ENCODE results near the gene U2AF2.
A peak's percentile ranks its signal among the peaks of the same experiment; 100 is the strongest.

Gene U2AF2

GRCh38 chr19:55675661-55676354 lies 21.0 kb downstream of the U2AF2 start:
- DNase-seq (ENCODE audit: low spot score), result no peak

GRCh38 chr19:55676383-55676782 lies 21.5 kb downstream of the U2AF2 start:
- DNase-seq (ENCODE audit: low spot score), result peak; percentile 35

DNA sequence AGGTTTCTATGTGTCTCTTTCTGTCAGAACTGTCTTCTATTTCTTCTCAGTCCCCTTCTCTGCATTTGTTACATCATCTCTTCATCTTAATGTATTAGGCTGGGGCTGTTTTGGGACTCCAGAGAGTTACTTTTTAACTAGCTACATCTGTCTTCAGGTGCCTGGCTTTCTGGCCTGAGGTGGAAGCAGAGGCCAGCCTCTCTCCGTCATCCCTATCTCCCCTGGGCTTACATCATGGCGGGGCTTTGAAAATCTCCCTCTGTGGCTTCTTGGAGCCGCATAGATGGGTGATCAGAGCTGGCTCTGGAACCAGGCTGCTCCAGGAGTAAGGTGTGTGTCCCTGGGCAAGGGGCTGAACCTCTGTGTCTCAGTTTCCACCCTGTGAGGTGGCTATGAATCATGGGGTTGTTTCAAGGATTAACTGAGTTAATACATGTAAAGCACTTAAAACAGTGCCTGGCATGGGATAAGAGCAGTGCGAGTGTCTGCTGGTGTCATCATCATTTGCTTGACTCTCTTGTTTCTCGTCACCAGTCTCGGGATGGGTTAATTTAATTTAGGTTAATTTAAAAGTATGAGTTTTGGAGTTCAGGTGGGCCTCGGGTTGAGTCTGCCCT lies 22.2 kb downstream of the U2AF2 start:
- DNase-seq (ENCODE audit: low spot score), result no peak

DNA sequence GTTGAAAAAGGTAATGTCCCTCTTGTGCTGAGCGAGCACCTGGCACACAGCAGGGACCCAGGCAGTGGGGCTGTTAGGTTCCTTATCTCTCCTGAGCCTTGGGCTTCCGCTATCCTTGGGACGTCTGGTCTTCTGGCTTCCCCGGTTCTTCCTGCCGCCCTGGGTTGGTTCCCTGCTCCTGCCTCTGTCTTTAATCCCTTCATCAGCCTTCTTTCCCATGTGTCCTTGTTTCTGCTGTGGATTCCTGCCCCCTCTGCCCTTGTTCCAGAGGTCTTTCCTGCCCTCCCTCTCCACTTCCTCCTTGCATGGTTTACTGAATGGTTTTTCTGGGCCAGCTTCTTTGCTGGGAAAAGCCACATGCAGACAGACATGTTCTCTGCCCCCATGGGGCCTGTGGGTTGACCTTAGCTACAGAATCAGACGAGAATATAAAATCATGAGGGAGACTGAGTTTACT lies 22.8 kb downstream of the U2AF2 start:
- no peak for DNase-seq (ENCODE audit: low spot score)

DNA sequence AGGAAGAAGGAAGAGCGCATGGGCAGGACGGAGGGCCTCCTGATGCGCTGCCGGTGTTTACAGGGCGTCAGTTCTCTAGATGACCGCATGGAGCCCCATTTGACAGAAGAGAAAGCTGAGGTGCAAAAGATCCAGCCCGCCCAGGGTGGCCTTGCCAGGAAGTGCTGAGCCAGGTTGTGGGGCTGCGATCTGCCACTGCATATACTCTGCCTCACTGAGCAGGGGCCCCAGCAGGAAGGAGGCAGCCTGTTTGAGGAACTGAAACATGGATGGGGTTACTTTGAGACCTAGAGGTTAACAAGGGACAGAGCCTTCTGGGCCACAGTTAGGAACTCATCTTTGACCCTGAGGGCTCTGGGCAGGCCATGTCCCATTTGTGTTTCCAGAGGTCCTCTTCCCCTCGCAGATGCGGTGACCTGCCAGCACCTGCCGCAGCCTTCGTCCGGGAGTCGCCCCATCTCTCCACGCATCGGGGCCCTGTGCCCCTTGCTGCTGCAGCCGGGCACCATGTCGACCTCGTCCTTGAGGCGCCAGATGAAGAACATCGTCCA lies 23.4 kb downstream of the U2AF2 start:
- no peak for DNase-seq (ENCODE audit: low spot score)

GRCh38 chr19:55679343-55680257 lies 24.8 kb downstream of the U2AF2 start:
- no peak for DNase-seq (ENCODE audit: low spot score)

GRCh38 chr19:55680339-55681130 lies 25.7 kb downstream of the U2AF2 start:
- no peak for DNase-seq (ENCODE audit: low spot score)

DNA sequence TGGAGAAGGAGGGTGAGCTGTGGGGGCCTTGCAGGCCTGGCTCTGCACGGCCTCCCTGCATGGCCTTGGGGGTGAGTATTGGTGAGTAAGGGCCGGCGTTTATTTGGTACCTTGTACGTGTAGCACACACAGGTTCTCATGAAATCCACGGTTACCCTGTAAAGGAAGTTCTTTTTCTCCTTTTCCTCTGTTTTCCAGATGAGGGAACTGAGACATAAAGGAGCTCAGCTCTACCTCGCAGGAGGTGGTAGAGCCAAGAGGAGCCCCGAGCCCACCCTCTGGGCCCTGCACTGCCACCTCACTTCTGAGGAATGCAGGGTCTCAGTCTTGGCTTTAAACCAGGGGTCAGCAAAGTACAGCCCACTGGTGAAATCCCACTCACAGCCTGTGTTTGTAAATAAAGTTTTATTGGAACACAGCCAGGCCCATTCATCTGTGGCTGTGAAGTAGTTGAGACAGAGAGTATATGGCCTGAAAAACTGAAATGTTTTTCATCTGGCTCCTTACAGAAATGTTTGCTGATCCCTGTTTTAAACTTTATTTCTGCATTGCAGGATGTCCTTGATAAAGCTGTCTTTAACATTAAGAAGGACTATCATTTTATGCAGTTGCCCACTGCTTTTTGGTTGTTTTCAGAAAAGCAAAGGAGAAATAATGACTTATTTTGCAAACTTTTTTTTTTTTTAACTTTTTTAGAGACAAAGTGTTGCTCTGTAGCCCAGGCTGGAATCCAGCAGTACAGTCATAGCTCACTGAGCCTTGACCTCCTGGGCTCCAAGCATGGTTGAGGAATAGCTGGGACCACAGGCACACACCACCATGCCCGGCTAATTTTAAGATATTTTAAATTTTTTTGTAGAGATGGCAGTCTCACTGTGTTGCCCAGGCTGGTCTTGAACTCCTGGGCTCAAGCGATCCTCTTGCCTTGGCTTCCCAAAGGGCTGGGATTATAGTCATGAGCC lies 26.6 kb downstream of the U2AF2 start:
- DNase-seq (ENCODE audit: low spot score), result no peak

- no peak for DNase-seq (ENCODE audit: low spot score)
Measured at GRCh38 chr19:55683449-55684261, 28.8 kb downstream of the U2AF2 start.

GRCh38 chr19:55684946-55685681 lies 30.3 kb downstream of the U2AF2 start:
- DNase-seq (ENCODE audit: low spot score), result no peak

- DNase-seq (ENCODE audit: low spot score), result no peak
Measured at GRCh38 chr19:55685776-55686175, 30.9 kb downstream of the U2AF2 start.

DNA sequence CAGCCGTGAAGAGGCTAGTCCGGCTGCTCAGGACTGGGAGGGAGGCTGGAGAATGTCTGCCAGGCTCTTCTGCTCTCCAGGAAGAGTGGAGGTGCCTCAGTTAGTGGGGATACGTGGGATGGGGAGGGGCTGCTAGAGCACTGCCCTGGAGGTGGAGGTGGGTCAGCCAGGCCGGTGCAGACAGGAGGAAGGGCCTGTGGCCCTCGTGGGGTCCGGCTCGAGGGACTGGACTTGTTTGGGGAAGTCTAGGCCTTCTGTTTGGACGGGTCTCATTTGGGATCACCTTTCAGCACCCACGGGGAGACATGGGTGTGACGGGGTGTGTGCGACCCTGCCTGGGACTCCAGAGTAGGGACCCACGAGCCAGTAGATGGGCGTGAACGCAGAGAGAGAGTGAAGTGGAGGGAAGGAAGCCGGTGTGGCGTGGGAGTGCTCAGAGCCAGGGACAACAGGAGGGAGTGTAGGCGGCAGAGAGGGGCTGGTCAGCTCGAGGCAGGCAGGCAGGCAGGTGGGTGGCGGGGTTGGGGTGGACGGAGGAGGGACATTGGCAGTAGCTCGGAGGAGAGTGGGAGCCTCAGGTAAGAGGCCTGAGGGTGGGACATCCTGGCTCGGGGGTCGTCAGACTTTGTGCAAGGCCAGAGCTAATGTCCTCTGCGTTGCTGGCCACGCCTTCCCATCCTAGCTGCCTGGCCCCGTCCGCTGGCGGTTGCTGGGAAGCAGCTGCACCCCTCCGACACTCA lies 31.6 kb downstream of the U2AF2 start:
- DNase-seq (ENCODE audit: low spot score), result no peak

- DNase-seq (ENCODE audit: low spot score), result no peak
Measured at GRCh38 chr19:55687281-55688201, 32.7 kb downstream of the U2AF2 start.

DNA sequence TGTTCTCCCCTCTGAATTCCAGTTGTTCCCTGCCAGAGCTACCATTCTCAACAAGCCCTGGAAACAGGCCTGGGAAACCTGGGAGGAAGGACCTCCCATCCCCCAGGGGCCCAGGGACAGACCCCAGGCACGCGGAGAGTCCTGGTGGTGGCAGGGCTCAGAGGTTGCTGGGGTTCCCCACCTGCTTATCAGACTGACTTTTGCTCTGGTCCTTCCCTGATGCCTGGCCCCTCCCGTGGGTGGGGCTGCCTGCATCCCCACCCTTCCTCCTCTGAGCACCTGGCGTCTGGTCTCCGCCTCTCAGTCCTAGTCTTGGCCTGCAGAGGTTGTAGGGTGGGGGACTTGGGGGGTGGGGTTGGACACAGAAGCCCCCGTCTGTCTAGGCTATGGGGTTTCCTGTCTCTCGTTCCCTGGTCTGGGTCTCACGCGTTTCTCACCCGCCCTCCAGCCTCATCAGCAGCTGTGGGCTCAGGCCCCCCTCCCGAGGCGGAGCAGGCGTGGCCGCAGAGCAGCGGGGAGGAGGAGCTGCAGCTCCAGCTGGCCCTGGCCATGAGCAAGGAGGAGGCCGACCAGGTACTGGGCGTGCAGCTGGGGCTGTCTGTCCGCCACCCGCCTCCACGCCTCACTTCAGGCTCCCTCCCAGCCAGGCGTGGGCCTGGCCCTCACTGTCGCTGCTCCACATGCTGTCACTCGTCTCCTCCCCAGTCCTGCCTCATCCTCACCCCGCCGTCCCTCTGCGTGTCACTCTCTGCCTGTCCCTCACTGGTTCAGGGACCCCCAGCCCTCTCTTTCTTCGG lies 33.8 kb downstream of the U2AF2 start:
- no peak for DNase-seq (ENCODE audit: low spot score)

- DNase-seq (ENCODE audit: low spot score), result no peak
Measured at GRCh38 chr19:55689411-55690108, 34.7 kb downstream of the U2AF2 start.
